GM23338 (cell line): ENCODE measurements around the gene TSSC4. TPM values are rescaled to one million over a fixed set of nuclear protein-coding genes. Genes with fewer than 3 reads are reported as not detected.

Experiments used
- ATAC-seq: fragments of 200-7000 bp; cut with Tn5 transposase; 3 replicates; pipeline ENCODE4 v1.9.1; 2020
- DNase-seq: peaks from one replicate; pipeline ENCODE4 v3.0.0-alpha.2; 2015; ENCODE audit warnings: low spot score
- H2AFZ ChIP-seq: fragments of 200-600 bp; sonication (generic); 2 replicates; pipeline ENCODE4 v1.8.0; 2016; ENCODE audit warnings: antibody characterized with exemption, mild to moderate bottlenecking, moderate library complexity
- H3F3A ChIP-seq: fragments of 200-600 bp; sonication (generic); replicated peaks from 2 replicates; pipeline ENCODE4 v1.8.0; 2017; ENCODE audit warnings: antibody characterized with exemption, mixed run types, low read depth
- H3K27ac ChIP-seq: fragments of 200-600 bp; sonication (generic); 2 replicates; pipeline ENCODE4 v1.6.1; 2016; ENCODE audit warnings: low read depth
- H3K27me3 ChIP-seq: fragments of 200-600 bp; sonication (generic); 2 replicates; pipeline ENCODE4 v1.8.0; 2016; ENCODE audit warnings: mild to moderate bottlenecking, mixed run types, moderate library complexity; ENCODE audit not compliant: insufficient read depth
- H3K36me3 ChIP-seq: fragments of 200-600 bp; sonication (generic); 2 replicates; pipeline ENCODE4 v1.8.0; 2016; ENCODE audit warnings: mild to moderate bottlenecking; ENCODE audit not compliant: insufficient read depth
- H3K4me1 ChIP-seq: fragments of 200-600 bp; sonication (generic); 2 replicates; pipeline ENCODE4 v1.8.0; 2016; ENCODE audit warnings: mild to moderate bottlenecking, moderate library complexity; ENCODE audit not compliant: insufficient read depth
- H3K4me2 ChIP-seq: fragments of 200-600 bp; sonication (generic); 2 replicates; pipeline ENCODE4 v1.7.1; 2017; ENCODE audit warnings: mixed run types
- H3K4me3 ChIP-seq: fragments of 200-600 bp; sonication (generic); 2 replicates; pipeline ENCODE4 v1.6.1; 2016; ENCODE audit warnings: mixed run types
- H3K79me2 ChIP-seq: fragments of 200-600 bp; sonication (generic); replicated peaks from 2 replicates; pipeline ENCODE4 v1.8.0; 2017; ENCODE audit warnings: mild to moderate bottlenecking; ENCODE audit not compliant: insufficient read depth
- H3K9me2 ChIP-seq: fragments of 200-600 bp; sonication (generic); 2 replicates; pipeline ENCODE4 v1.8.0; 2017; ENCODE audit not compliant: insufficient read depth
- H4K20me1 ChIP-seq: fragments of 200-600 bp; sonication (generic); replicated peaks from 2 replicates; pipeline ENCODE4 v1.8.0; 2017; ENCODE audit warnings: mild to moderate bottlenecking; ENCODE audit not compliant: insufficient read depth
- H3K27ac Mint-ChIP-seq: 2 replicates; pipeline ENCODE4 v1.8.0; 2020; ENCODE audit warnings: inconsistent platforms, mild to moderate bottlenecking, moderate library complexity, mixed read lengths
- H3K27me3 Mint-ChIP-seq: 3 replicates; pipeline ENCODE4 v1.8.0; 2022; ENCODE audit warnings: low read depth, mild to moderate bottlenecking, moderate library complexity, mixed read lengths, inconsistent platforms; ENCODE audit not compliant: insufficient read depth, poor library complexity
- H3K36me3 Mint-ChIP-seq: 3 replicates; pipeline ENCODE4 v1.8.0; 2021; ENCODE audit warnings: low read depth, mild to moderate bottlenecking, inconsistent platforms, moderate library complexity, mixed read lengths
- H3K4me1 Mint-ChIP-seq: 3 replicates; pipeline ENCODE4 v1.8.0; 2020; ENCODE audit warnings: mild to moderate bottlenecking, inconsistent platforms, mixed read lengths
- H3K4me3 Mint-ChIP-seq: 3 replicates; pipeline ENCODE4 v1.8.0; 2021; ENCODE audit warnings: moderate library complexity, mild to moderate bottlenecking, inconsistent platforms, mixed read lengths
- H3K9me3 Mint-ChIP-seq: 3 replicates; pipeline ENCODE4 v1.8.0; 2020; ENCODE audit warnings: moderate library complexity, mild to moderate bottlenecking, inconsistent platforms, mixed read lengths
- EZH2phosphoT487 ChIP-seq: fragments of 200-600 bp; sonication (generic); IDR thresholded peaks from one replicate; pipeline ENCODE4 v1.8.1; 2018; ENCODE audit warnings: antibody characterized with exemption; ENCODE audit not compliant: unreplicated experiment
- JUNB ChIP-seq: IDR thresholded peaks from one replicate; pipeline ENCODE4 v1.6.1; 2016; ENCODE audit warnings: antibody characterized with exemption; ENCODE audit not compliant: unreplicated experiment
- STAT1 ChIP-seq: IDR thresholded peaks from one replicate; pipeline ENCODE4 v1.6.1; 2016; ENCODE audit warnings: antibody characterized with exemption; ENCODE audit not compliant: unreplicated experiment
- ZNF331 ChIP-seq: fragments of 250-450 bp; sonication (Bioruptor Pico); IDR thresholded peaks from 2 replicates; pipeline ENCODE4 v1.5.0; 2020; ENCODE audit warnings: low read depth, mild to moderate bottlenecking, moderate library complexity
- polyA plus RNA-seq: library from polyadenylated mRNA; unstranded; fragments of >200 nt; fragmentation: Nextera tagmentation; extraction: Ambion mirVana; gene quantifications from 2 replicates; pipeline ENCODE4 v1.2.1, GENCODE V29; 2016
- total RNA-seq: library from RNA; depleted of rRNA; stranded (reverse); fragments of >200 nt; shearing (Covaris generic); gene quantifications from 2 replicates; pipeline ENCODE4 v1.2.3, GENCODE V29; 2014
- TF ChIP-seq, protein P1 (sequence below), 2 experiments: fragments of 200-600 bp in 1 of 2; sonication (generic) in 1 of 2; conservative IDR thresholded peaks; 2 replicates each; pipeline versions ENCODE4 v1.5.1 to v1.6.1; 2016 to 2017; ENCODE audit warnings: antibody characterized with exemption in 2 of 2, low read depth in 2 of 2, mild to moderate bottlenecking in 2 of 2, moderate library complexity in 1 of 2
- TF ChIP-seq, protein P2 (sequence below): IDR thresholded peaks from one replicate; pipeline ENCODE4 v1.6.1; 2018; ENCODE audit warnings: antibody characterized with exemption; ENCODE audit not compliant: unreplicated experiment

TSSC4 gene
- total and polyA plus RNA-seq, 2 experiments from 2014 or later: 27.5 to 44.3 TPM

DNA sequence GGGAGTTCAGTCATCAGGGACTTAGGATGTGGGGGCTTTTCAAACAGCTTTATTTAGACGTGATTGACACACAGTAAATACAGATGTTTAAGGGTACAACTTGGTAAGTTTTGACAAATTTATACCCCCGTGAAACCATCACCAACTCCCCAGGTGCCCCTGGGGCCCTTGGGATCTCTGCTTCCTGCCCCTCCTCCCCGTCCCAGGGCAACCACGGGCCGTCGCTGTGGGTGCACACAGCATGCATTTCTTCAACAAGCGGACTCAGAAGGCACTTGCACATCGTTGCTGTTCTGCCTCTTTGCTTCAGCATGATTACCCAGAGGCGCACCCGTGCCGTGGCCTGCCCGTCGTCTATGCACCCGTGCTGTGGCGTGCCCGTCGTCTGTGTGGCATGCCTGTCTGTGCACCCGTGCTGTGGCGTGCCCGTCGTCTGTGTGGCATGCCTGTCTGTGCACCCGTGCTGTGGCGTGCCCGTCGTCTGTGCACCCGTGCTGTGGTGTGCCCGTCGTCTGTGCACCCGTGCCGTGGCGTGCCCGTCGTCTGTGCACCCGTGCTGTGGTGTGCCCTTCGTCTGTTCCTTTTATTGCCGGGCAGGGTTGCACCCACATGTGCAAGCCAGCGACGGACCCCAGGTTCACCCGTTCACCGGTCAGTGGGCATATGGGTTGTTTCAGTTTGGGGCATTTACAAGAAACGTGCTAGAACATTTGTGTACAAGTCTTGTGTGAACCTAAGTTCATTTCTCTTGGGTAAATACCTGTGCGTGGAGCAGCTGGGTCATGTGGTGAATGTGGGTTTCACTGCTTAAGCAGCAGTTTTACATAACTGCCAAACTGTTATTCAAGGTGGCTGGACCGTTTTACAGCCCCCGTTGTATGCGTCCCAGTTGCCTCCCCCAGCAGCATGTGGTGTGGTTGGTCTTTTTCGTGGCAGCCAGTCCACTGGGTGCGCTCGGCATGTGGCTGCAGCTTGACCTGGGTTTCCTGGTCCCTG lies 15.1 kb upstream of the TSSC4 start (continued):
- TF ChIP-seq, protein P1, sequence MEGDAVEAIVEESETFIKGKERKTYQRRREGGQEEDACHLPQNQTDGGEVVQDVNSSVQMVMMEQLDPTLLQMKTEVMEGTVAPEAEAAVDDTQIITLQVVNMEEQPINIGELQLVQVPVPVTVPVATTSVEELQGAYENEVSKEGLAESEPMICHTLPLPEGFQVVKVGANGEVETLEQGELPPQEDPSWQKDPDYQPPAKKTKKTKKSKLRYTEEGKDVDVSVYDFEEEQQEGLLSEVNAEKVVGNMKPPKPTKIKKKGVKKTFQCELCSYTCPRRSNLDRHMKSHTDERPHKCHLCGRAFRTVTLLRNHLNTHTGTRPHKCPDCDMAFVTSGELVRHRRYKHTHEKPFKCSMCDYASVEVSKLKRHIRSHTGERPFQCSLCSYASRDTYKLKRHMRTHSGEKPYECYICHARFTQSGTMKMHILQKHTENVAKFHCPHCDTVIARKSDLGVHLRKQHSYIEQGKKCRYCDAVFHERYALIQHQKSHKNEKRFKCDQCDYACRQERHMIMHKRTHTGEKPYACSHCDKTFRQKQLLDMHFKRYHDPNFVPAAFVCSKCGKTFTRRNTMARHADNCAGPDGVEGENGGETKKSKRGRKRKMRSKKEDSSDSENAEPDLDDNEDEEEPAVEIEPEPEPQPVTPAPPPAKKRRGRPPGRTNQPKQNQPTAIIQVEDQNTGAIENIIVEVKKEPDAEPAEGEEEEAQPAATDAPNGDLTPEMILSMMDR (conservative IDR thresholded peaks at IDR 0.05; ENCODE audit: low read depth in 2 of 2): no peak

DNA sequence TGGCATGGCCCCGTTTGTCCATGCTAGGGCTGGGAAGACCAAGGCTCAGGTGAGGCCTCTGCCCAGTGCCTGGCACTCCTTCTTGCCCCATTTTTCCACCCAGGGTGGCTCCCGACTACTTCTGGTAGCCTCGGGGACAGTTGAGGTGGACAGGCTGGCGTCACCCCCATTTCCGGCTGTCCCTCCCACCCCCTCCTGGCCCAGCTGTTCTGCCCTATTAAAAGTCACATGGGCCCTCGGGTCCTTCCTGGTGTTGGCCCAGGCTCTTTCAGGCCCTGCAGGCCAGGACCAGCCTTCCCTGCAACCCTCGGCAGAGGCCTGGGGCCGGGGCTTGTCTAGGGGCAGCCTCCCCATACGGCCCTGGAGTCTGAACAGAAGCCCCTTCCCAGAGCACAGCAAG lies 14.0 kb upstream of the TSSC4 start:
- Histone ChIP-seq H3F3A (no peaks in the 10 kb centered on the region), H2AFZ (no peak overlapping the region), H3K4me2 (no peak overlapping the region), H3K9me2 (no peaks in the 10 kb centered on the region), H3K4me3 (no peak overlapping the region), H3K27ac (no peak overlapping the region), H3K79me2 (peaks cover 79% of the 10 kb centered on the region), H3K36me3 (no peaks in the 10 kb centered on the region), H3K27me3 (no peaks in the 10 kb centered on the region), H4K20me1 (peaks cover 23% of the 10 kb centered on the region), H3K4me1 (peaks cover 5% of the 10 kb centered on the region; the same call in 1 of the 2 replicates)
- H3K4me1 Mint-ChIP-seq: peaks cover 26% of the 10 kb centered on the region
- no peaks in the 10 kb centered on the region; the same call in 2 of the 3 replicates for H3K36me3 Mint-ChIP-seq
- no peaks in the 10 kb centered on the region for H3K9me3 Mint-ChIP-seq
- ATAC-seq (no peak), DNase-seq (no peak)
- TF ChIP-seq STAT1: no peak
- H3K27ac Mint-ChIP-seq: no peak overlapping the region
- H3K27me3 Mint-ChIP-seq: peaks cover 7% of the 10 kb centered on the region
- H3K4me3 Mint-ChIP-seq: no peak overlapping the region

DNA sequence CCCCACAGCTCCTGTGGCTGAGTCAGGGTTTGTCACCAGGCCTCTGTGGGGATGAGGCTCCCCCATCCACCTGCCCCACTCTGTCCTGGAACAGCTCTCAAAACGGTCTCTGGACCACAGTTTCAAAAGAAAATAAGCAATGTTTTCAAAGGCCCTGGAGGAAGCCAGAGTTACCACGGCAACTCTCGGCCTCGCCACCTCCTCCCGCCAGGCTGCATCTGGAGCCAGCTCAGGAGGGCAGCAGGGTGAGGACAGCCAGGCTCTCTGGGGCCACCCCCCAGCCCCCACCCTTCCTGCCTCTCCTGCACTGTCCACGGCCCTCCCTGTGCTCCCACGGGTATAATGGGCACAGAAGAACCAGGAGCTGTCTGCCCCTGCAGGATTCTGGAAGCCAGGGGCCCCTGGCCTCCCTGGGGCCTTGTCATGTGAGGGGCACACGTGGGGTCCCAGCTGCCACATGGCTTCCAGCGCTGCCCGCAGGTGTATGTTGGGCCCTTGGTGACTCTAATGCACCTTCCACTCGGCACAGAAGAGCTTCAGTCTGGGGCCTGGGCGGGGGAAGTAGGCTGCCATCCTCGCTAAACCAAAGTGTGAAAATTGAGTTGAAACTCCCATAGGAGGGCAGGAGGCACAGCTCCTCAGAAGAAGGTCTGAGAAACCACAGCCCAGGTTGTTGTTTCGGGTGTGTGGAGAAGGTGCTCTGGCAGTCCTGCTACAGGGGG lies 13.1 kb upstream of the TSSC4 start:
- no peak overlapping the region for H3K27ac ChIP-seq
- no peak for ATAC-seq
- peaks cover 26% of the 10 kb centered on the region for H3K4me1 Mint-ChIP-seq
- H2AFZ ChIP-seq: no peak overlapping the region
- H4K20me1 ChIP-seq: peaks cover 15% of the 10 kb centered on the region
- no peaks in the 10 kb centered on the region for H3K9me2 ChIP-seq
- H3K27me3 ChIP-seq: no peaks in the 10 kb centered on the region
- H3K36me3 Mint-ChIP-seq: no peaks in the 10 kb centered on the region; the same call in 2 of the 3 replicates
- H3K4me3 ChIP-seq: no peak overlapping the region
- H3K4me1 ChIP-seq: peaks cover 2% of the 10 kb centered on the region; the same call in 1 of the 2 replicates
- peaks cover 71% of the 10 kb centered on the region for H3K79me2 ChIP-seq
- H3K4me2 ChIP-seq: no peak overlapping the region
- H3K27ac Mint-ChIP-seq: no peak overlapping the region
- no peaks in the 10 kb centered on the region for H3K36me3 ChIP-seq
- no peaks in the 10 kb centered on the region for H3F3A ChIP-seq
- H3K4me3 Mint-ChIP-seq: no peak overlapping the region
- no peak for DNase-seq
- H3K27me3 Mint-ChIP-seq: peaks cover 7% of the 10 kb centered on the region
- no peaks in the 10 kb centered on the region for H3K9me3 Mint-ChIP-seq
- TF ChIP-seq ZNF331 (CRISPR knock-in tag) (no peak), JUNB (no peak), EZH2phosphoT487 (no peak)
- TF ChIP-seq, protein P2, sequence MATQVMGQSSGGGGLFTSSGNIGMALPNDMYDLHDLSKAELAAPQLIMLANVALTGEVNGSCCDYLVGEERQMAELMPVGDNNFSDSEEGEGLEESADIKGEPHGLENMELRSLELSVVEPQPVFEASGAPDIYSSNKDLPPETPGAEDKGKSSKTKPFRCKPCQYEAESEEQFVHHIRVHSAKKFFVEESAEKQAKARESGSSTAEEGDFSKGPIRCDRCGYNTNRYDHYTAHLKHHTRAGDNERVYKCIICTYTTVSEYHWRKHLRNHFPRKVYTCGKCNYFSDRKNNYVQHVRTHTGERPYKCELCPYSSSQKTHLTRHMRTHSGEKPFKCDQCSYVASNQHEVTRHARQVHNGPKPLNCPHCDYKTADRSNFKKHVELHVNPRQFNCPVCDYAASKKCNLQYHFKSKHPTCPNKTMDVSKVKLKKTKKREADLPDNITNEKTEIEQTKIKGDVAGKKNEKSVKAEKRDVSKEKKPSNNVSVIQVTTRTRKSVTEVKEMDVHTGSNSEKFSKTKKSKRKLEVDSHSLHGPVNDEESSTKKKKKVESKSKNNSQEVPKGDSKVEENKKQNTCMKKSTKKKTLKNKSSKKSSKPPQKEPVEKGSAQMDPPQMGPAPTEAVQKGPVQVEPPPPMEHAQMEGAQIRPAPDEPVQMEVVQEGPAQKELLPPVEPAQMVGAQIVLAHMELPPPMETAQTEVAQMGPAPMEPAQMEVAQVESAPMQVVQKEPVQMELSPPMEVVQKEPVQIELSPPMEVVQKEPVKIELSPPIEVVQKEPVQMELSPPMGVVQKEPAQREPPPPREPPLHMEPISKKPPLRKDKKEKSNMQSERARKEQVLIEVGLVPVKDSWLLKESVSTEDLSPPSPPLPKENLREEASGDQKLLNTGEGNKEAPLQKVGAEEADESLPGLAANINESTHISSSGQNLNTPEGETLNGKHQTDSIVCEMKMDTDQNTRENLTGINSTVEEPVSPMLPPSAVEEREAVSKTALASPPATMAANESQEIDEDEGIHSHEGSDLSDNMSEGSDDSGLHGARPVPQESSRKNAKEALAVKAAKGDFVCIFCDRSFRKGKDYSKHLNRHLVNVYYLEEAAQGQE: no peak
